LNCAP (cell line): Measurements from ENCODE around the gene MYLK.

Experiments used
- CTCF ChIP-seq: fragments of 450-650 bp; IDR thresholded peaks from 2 replicates; pipeline ENCODE4 v1.5.1; 2017; ENCODE audit warnings: mild to moderate bottlenecking

The MYLK gene

GRCh38 chr3:123624302-123624701 is 259.8 kb downstream of the MYLK start:
- no peak for TF ChIP-seq CTCF

GRCh38 chr3:123623346-123623880 is 260.7 kb downstream of the MYLK start:
- no peak for TF ChIP-seq CTCF

- no peak for TF ChIP-seq CTCF
Observed at GRCh38 chr3:123622766-123623165, 261.4 kb downstream of the MYLK start.

GRCh38 chr3:123621850-123622189 is 262.3 kb downstream of the MYLK start:
- TF ChIP-seq CTCF: no peak

GRCh38 chr3:123621186-123621849 is 262.8 kb downstream of the MYLK start:
- no peak for TF ChIP-seq CTCF

GRCh38 chr3:123620343-123620742 is 263.8 kb downstream of the MYLK start:
- TF ChIP-seq CTCF: no peak

GRCh38 chr3:123618768-123619484 is 265.2 kb downstream of the MYLK start:
- no peak for TF ChIP-seq CTCF
